Peyer's patch (tissue), 4 donors: ENCODE results near the gene BZW2.

Experiments used
- POLR2A ChIP-seq, 2 donors: fragments of 450-650 bp; IDR thresholded peaks; one replicate each; pipeline ENCODE4 v1.5.1; 2017; ENCODE audit warnings: antibody characterized with exemption in 2 of 2, mild to moderate bottlenecking in 2 of 2, moderate library complexity in 2 of 2
- TF ChIP-seq, protein P1 (sequence below), 6 experiments: fragments of 450-650 bp in 4 of 6; fragments of 200-600 bp in 2 of 6; sonication (generic) in 1 of 6; IDR thresholded peaks; one replicate each; pipeline ENCODE4 v1.5.1; 2017 to 2019; ENCODE audit warnings: antibody characterized with exemption in 6 of 6, mild to moderate bottlenecking in 3 of 6, moderate library complexity in 1 of 6

- TF ChIP-seq, protein P1, sequence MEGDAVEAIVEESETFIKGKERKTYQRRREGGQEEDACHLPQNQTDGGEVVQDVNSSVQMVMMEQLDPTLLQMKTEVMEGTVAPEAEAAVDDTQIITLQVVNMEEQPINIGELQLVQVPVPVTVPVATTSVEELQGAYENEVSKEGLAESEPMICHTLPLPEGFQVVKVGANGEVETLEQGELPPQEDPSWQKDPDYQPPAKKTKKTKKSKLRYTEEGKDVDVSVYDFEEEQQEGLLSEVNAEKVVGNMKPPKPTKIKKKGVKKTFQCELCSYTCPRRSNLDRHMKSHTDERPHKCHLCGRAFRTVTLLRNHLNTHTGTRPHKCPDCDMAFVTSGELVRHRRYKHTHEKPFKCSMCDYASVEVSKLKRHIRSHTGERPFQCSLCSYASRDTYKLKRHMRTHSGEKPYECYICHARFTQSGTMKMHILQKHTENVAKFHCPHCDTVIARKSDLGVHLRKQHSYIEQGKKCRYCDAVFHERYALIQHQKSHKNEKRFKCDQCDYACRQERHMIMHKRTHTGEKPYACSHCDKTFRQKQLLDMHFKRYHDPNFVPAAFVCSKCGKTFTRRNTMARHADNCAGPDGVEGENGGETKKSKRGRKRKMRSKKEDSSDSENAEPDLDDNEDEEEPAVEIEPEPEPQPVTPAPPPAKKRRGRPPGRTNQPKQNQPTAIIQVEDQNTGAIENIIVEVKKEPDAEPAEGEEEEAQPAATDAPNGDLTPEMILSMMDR (IDR thresholded peaks at IDR 0.05): no peak
- TF ChIP-seq POLR2A (IDR thresholded peaks at IDR 0.05): no peak
Observed at GRCh38 chr7:16652888-16653287, 6.9 kb downstream of the BZW2 start.
